HFF-Myc (cell line): ENCODE data around the gene AFAP1.
"Not testable (repeated sequence)": the region's sequence is repeated elsewhere in the genome, so short reads cannot be mapped to it uniquely, and the experiment has no call there.

Experiments
- DNase-seq: peaks from one replicate; pipeline ENCODE4 v3.0.0-alpha.2; 2011; ENCODE audit warnings: low read depth; ENCODE audit errors: extremely low read depth
- H3K4me3 ChIP-seq: replicated peaks from 2 replicates; pipeline ENCODE4 v1.5.1; 2011; ENCODE audit warnings: low read depth, mild to moderate bottlenecking, control low read depth, low read length
- CTCF ChIP-seq: IDR thresholded peaks from 2 replicates; pipeline ENCODE4 v1.5.1; 2012; ENCODE audit warnings: mild to moderate bottlenecking, low read depth, low read length, control low read depth; ENCODE audit errors: missing control alignments

The AFAP1 gene

GRCh38 chr4:7928711-7929110 is 10.9 kb downstream of the AFAP1 start:
- no peak for DNase-seq
- TF ChIP-seq CTCF: no peak
- H3K4me3 ChIP-seq: no peak overlapping the region

- no peak for DNase-seq
- H3K4me3 ChIP-seq: no peak overlapping the region
- no peak for TF ChIP-seq CTCF
Measured at GRCh38 chr4:7926822-7927221, 12.8 kb downstream of the AFAP1 start.

DNA sequence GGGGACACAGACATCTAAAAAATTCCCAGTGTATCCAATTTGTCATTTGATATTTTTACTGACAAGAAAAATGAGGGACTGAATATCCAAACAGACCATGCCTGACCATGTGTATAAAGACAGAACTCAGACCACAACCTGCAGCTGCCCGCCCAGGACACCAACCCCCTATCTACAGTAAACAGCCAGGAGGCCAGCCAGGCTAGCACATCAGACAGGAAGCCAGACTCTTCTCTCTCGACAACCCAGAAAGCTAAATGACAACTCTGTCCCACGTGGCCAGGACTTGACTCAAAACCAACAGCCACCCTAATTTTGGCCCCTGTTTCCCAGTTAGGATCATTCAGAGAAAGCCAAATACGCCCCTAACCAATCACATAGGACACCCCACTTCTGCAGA is 15.1 kb downstream of the AFAP1 start:
- no peak for DNase-seq
- no peak for TF ChIP-seq CTCF
- no peak overlapping the region for H3K4me3 ChIP-seq

- H3K4me3 ChIP-seq: no peak overlapping the region
- no peak for TF ChIP-seq CTCF
- no peak for DNase-seq
Measured at GRCh38 chr4:7924163-7924562, 15.5 kb downstream of the AFAP1 start.

- H3K4me3 ChIP-seq: no peak overlapping the region
- no peak for TF ChIP-seq CTCF
Measured at GRCh38 chr4:7922466-7922865, 17.2 kb downstream of the AFAP1 start.

GRCh38 chr4:7918981-7919380 is 20.7 kb downstream of the AFAP1 start:
- H3K4me3 ChIP-seq: no peak overlapping the region
- no peak for TF ChIP-seq CTCF
- no peak for DNase-seq

More at GRCh38 chr4:7922466-7922865, 17.2 kb downstream of the AFAP1 start:
- DNase-seq: no peak

- not testable (repeated sequence) for H3K4me3 ChIP-seq, DNase-seq
Measured at GRCh38 chr4:7918187-7918586, 21.5 kb downstream of the AFAP1 start.

DNA sequence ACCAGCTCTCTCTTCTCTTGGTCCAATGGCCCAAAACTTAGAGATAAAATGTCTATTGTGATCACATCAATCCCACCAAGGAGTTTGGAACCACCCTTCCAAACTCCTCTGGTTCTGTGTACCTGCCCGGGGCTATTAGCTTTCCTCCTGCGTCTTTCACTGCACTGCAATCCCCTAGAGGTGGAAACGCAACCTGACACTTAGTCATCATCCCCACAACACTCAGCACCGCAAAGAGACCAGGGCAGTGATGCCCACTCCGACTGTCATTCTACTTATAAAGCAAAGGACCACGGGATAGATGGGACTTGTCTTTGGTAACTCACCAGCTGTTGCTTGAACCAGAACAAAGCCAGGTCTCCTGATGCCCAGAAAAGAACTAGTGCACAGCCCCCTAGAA is 22.0 kb downstream of the AFAP1 start:
- no peak for DNase-seq
- no peak overlapping the region for H3K4me3 ChIP-seq
- no peak for TF ChIP-seq CTCF
